ENCODE measurements around the gene MRPL20. TPM values are rescaled to one million over a fixed set of nuclear protein-coding genes. Genes with fewer than 3 reads are reported as not detected.
"Not testable (repeated sequence)": the region's sequence is repeated elsewhere in the genome, so short reads cannot be mapped to it uniquely, and the experiment has no call there.

MRPL20 gene
- total RNA-seq (103 TPM), polyA plus RNA-seq (ENCODE audit: insufficient read depth, low read depth, low replicate concordance) (221 TPM)
- long read RNA-seq, donor 1, transcript MRPL20-201 (4 exons, 721 nt), result major isoform, 48 of 55 reads
- long read RNA-seq, donor 1, partial matches to known transcripts, result 6 of 55 reads
- long read RNA-seq, donor 1, other reads (novel, unspliced or antisense), result 0 of 55 reads
- long read RNA-seq, donor 2, transcript MRPL20-201 (4 exons, 721 nt), result major isoform, 67 of 81 reads
- long read RNA-seq, donor 2, partial matches to known transcripts, result 10 of 81 reads
- long read RNA-seq, donor 2, other reads (novel, unspliced or antisense), result 0 of 81 reads
- long read RNA-seq, donor 3, transcript MRPL20-201 (4 exons, 721 nt), result major isoform, 98 of 120 reads
- long read RNA-seq, donor 3, partial matches to known transcripts, result 20 of 120 reads
- long read RNA-seq, donor 3, other reads (novel, unspliced or antisense), result 0 of 120 reads
- long read RNA-seq, donor 4, transcript MRPL20-201 (4 exons, 721 nt), result major isoform, 60 of 219 reads
- long read RNA-seq, donor 4, partial matches to known transcripts, result 151 of 219 reads
- long read RNA-seq, donor 4, other reads (novel, unspliced or antisense), result 6 of 219 reads
- long read RNA-seq, donor 5, partial matches to known transcripts, result 0 of 4 reads
- long read RNA-seq, donor 5, other reads (novel, unspliced or antisense), result 0 of 4 reads
- long read RNA-seq, donor 6, transcript MRPL20-201 (4 exons, 721 nt), result major isoform, 168 of 231 reads
- long read RNA-seq, donor 6, partial matches to known transcripts, result 62 of 231 reads
- long read RNA-seq, donor 6, other reads (novel, unspliced or antisense), result 0 of 231 reads
- long read RNA-seq, donor 7, transcript MRPL20-201 (4 exons, 721 nt), result major isoform, 33 of 41 reads
- long read RNA-seq, donor 7, partial matches to known transcripts, result 4 of 41 reads
- long read RNA-seq, donor 7, other reads (novel, unspliced or antisense), result 3 of 41 reads
- long read RNA-seq, donor 8, transcript MRPL20-201 (4 exons, 721 nt), result major isoform, 89 of 98 reads
- long read RNA-seq, donor 8, partial matches to known transcripts, result 9 of 98 reads
- long read RNA-seq, donor 8, other reads (novel, unspliced or antisense), result 0 of 98 reads
- long read RNA-seq, donor 9, transcript MRPL20-201 (4 exons, 721 nt), result major isoform, 41 of 47 reads
- long read RNA-seq, donor 9, partial matches to known transcripts, result 6 of 47 reads
- long read RNA-seq, donor 9, other reads (novel, unspliced or antisense), result 0 of 47 reads
- long read RNA-seq, donor 10, transcript MRPL20-201 (4 exons, 721 nt), result major isoform, 50 of 304 reads
- long read RNA-seq, donor 10, partial matches to known transcripts, result 213 of 304 reads
- long read RNA-seq, donor 10, other reads (novel, unspliced or antisense), result 40 of 304 reads

- FAIRE-seq (no peak), DNase-seq (peak; percentile 93 to 98 (median 96))
- TF ChIP-seq, protein P1, sequence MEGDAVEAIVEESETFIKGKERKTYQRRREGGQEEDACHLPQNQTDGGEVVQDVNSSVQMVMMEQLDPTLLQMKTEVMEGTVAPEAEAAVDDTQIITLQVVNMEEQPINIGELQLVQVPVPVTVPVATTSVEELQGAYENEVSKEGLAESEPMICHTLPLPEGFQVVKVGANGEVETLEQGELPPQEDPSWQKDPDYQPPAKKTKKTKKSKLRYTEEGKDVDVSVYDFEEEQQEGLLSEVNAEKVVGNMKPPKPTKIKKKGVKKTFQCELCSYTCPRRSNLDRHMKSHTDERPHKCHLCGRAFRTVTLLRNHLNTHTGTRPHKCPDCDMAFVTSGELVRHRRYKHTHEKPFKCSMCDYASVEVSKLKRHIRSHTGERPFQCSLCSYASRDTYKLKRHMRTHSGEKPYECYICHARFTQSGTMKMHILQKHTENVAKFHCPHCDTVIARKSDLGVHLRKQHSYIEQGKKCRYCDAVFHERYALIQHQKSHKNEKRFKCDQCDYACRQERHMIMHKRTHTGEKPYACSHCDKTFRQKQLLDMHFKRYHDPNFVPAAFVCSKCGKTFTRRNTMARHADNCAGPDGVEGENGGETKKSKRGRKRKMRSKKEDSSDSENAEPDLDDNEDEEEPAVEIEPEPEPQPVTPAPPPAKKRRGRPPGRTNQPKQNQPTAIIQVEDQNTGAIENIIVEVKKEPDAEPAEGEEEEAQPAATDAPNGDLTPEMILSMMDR (IDR thresholded peaks at IDR 0.05; ENCODE audit: borderline replicate concordance, extremely low read depth, insufficient read depth), result no peak
- peak within 1 kb of the TSS; percentile 38 to 91 (median 43) for H3K9ac ChIP-seq (ENCODE audit: low read length in 3 of 3)
- peak within 1 kb of the TSS; percentile 59 to 67 for H3K27ac ChIP-seq (ENCODE audit: low read depth in 2 of 2, low read length in 2 of 2)
- no peaks in the 10 kb centered on the region for H3K27me3 ChIP-seq (ENCODE audit: control insufficient read depth, insufficient read depth, low read length)
- intact Hi-C loops (cut with DNase I), result no loop called here
- H3K4me1 ChIP-seq (ENCODE audit: control insufficient read depth in 2 of 3, insufficient read depth in 2 of 3, low read depth in 1 of 3, low read length in 3 of 3), result peaks cover 0 to 15% (median 0%) of the 10 kb centered on the region in 3 donors
- H3K4me3 ChIP-seq (ENCODE audit: low read length in 3 of 3), result peak within 1 kb of the TSS; percentile 67 to 90 (median 81)
- H3K9me3 ChIP-seq (ENCODE audit: control insufficient read depth in 2 of 3, insufficient read depth in 1 of 3, low read length in 3 of 3), result no peaks in the 10 kb centered on the region
- peaks cover 6 to 18% (median 14%) of the 10 kb centered on the region in 3 donors for H3K36me3 ChIP-seq (ENCODE audit: control insufficient read depth in 2 of 3, insufficient read depth in 3 of 3, low read length in 3 of 3)
Measured at GRCh38 chr1:1406821-1407635, at the start of gene MRPL20. Gene MRPL20 (minus strand): TSS chr1:1407293. CDS start chr1:1407217, 76 bp downstream.

DNA sequence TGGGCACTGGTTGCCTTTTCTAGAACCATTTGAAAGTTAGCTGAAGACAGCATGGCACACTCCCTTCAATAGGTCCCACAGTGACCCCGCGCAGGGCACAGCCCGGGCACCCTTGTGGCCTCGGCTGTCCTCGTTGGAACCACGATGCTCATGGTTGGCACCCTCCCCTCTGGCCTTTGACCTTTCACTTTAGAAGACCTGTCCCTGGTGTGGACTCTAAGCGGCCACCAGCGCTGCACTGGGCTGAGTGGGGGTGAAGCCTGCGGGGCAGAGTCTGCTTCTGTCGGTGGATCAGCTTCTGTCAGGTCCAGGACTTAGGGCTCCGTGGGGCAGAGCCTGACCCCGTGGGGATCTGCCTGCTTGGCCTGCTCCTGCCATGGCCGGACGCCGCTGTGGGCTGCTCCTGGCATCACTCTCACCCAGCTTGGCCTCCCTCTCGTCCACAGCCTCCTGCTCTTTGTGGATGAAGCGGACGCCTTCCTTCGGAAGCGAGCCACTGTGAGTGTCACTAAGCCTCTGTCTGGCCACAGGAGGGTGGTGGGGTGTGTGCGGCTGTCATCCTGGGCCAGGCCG lies 49.7 kb upstream of the MRPL20 start:
- H3K27ac ChIP-seq (ENCODE audit: low read depth in 2 of 2, low read length in 2 of 2); H3K4me3 ChIP-seq (ENCODE audit: low read length in 3 of 3); intact Hi-C loops (cut with DNase I); H3K9ac ChIP-seq (ENCODE audit: low read length in 3 of 3); H3K9me3 ChIP-seq (ENCODE audit: control insufficient read depth in 2 of 3, insufficient read depth in 1 of 3, low read length in 3 of 3); DNase-seq; FAIRE-seq; H3K4me1 ChIP-seq (ENCODE audit: control insufficient read depth in 2 of 3, insufficient read depth in 2 of 3, low read depth in 1 of 3, low read length in 3 of 3); H3K36me3 ChIP-seq (ENCODE audit: control insufficient read depth in 2 of 3, insufficient read depth in 3 of 3, low read length in 3 of 3); H3K27me3 ChIP-seq (ENCODE audit: control insufficient read depth, insufficient read depth, low read length): not testable (repeated sequence)

DNA sequence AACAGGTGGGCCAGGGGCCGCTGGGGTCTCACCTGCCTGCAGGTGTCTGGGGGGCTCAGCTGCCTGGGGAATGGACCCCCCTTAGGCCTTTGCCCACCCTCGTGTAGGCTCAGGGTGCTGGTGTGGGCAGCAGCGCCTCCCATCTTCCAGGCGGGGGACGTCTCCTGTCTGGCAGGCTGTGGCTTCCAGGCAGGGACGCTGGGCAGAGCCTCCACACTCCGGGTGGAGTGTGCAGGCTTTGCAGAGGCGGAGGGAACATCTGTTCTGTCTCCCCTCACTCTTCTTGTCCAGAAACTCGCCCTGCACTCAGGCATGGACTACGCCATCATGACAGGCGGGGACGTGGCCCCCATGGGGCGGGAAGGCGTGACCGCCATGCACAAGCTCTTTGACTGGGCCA lies 48.8 kb upstream of the MRPL20 start:
- FAIRE-seq, DNase-seq: not testable (repeated sequence)

More for the DNA sequence above, 48.8 kb upstream of the MRPL20 start:
- H3K36me3 ChIP-seq (ENCODE audit: control insufficient read depth in 2 of 3, insufficient read depth in 3 of 3, low read length in 3 of 3); H3K4me1 ChIP-seq (ENCODE audit: control insufficient read depth in 2 of 3, insufficient read depth in 2 of 3, low read depth in 1 of 3, low read length in 3 of 3); H3K27me3 ChIP-seq (ENCODE audit: control insufficient read depth, insufficient read depth, low read length); H3K9me3 ChIP-seq (ENCODE audit: control insufficient read depth in 2 of 3, insufficient read depth in 1 of 3, low read length in 3 of 3); H3K9ac ChIP-seq (ENCODE audit: low read length in 3 of 3); H3K4me3 ChIP-seq (ENCODE audit: low read length in 3 of 3); intact Hi-C loops (cut with DNase I); H3K27ac ChIP-seq (ENCODE audit: low read depth in 2 of 2, low read length in 2 of 2): not testable (repeated sequence)

Measured in kidney (tissue), 22 donors.